Hematopoietic multipotent progenitor cell treated with erythropoietin and hydrocortisone succinate and interleukin-3 and kit ligand, for 8 days (in vitro differentiated cells): Measurements from ENCODE around the gene EIF3B.
"Not testable (repeated sequence)": the region's sequence is repeated elsewhere in the genome, so short reads cannot be mapped to it uniquely, and the experiment has no call there.

Source experiments
- DNase-seq: peaks from one replicate; pipeline ENCODE4 v3.0.0-alpha.2; 2015

Gene EIF3B

GRCh38 chr7:2379161-2379560 is 24.5 kb downstream of the EIF3B start:
- DNase-seq, result no peak

GRCh38 chr7:2379821-2380450 is 25.3 kb downstream of the EIF3B start:
- DNase-seq, result no peak

GRCh38 chr7:2380461-2380860 is 25.8 kb downstream of the EIF3B start:
- DNase-seq, result no peak

GRCh38 chr7:2381227-2381626 is 26.6 kb downstream of the EIF3B start:
- no peak for DNase-seq

GRCh38 chr7:2381881-2382509 is 27.4 kb downstream of the EIF3B start:
- no peak for DNase-seq

GRCh38 chr7:2383543-2384274 is 29.1 kb downstream of the EIF3B start:
- DNase-seq, result no peak

GRCh38 chr7:2384354-2385243 is 30.0 kb downstream of the EIF3B start:
- no peak for DNase-seq

GRCh38 chr7:2386122-2386521 is 31.5 kb downstream of the EIF3B start:
- not testable (repeated sequence) for DNase-seq

- no peak for DNase-seq
Measured at GRCh38 chr7:2386964-2387669, 32.5 kb downstream of the EIF3B start.

GRCh38 chr7:2387897-2388636 is 33.4 kb downstream of the EIF3B start:
- no peak for DNase-seq

GRCh38 chr7:2388637-2388954 is 34.0 kb downstream of the EIF3B start:
- DNase-seq, result no peak

- DNase-seq, result not testable (repeated sequence)
Measured at GRCh38 chr7:2390020-2390816, 35.6 kb downstream of the EIF3B start.

- DNase-seq, result no peak
Measured at GRCh38 chr7:2393706-2394105, 39.1 kb downstream of the EIF3B start.

GRCh38 chr7:2394566-2395082 is 40.0 kb downstream of the EIF3B start:
- DNase-seq, result no peak

GRCh38 chr7:2398506-2398905 is 43.9 kb downstream of the EIF3B start:
- no peak for DNase-seq

GRCh38 chr7:2399848-2400587 is 45.4 kb downstream of the EIF3B start:
- peak; percentile 87 for DNase-seq

- DNase-seq, result no peak
Measured at GRCh38 chr7:2402687-2403013, 48.0 kb downstream of the EIF3B start.

GRCh38 chr7:2403014-2403717 is 48.5 kb downstream of the EIF3B start, which contains the start of gene CHST12:
TSS of gene CHST12 (plus strand) at chr7:2403611. CDS start at chr7:2432640, 29,029 bp downstream.
- peak; percentile 90 for DNase-seq
